NCI-H345 treated with DMSO at 0.1 percent for 48 hours (cell line): ENCODE measurements around the gene CRYL1.

Experiments
- DNase-seq: peaks from one replicate; lab custom pipeline; 2025; ENCODE audit not compliant: unreplicated experiment; lab: John Stamatoyannopoulos, UW

CRYL1 gene

DNA sequence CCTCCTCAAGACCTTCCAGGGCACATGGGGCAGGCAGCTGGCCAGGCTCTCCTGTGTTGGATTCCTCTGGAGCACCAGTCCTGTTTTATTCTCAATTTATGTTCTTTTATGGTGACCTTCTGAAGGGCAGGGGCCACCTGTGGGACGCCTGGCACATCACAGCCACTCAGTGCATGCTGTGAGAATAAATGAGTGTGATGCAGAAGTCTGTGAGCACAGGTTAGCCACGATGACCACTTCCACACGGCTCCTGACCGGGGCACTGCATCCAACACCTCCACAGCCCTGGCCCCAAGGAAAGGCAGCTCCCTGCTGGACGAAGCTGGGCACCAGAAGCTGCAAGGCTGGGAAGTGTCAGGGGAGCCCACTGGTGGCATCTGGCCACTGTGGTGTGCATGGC lies 122.8 kb downstream of the CRYL1 start:
- DNase-seq, result no peak

DNA sequence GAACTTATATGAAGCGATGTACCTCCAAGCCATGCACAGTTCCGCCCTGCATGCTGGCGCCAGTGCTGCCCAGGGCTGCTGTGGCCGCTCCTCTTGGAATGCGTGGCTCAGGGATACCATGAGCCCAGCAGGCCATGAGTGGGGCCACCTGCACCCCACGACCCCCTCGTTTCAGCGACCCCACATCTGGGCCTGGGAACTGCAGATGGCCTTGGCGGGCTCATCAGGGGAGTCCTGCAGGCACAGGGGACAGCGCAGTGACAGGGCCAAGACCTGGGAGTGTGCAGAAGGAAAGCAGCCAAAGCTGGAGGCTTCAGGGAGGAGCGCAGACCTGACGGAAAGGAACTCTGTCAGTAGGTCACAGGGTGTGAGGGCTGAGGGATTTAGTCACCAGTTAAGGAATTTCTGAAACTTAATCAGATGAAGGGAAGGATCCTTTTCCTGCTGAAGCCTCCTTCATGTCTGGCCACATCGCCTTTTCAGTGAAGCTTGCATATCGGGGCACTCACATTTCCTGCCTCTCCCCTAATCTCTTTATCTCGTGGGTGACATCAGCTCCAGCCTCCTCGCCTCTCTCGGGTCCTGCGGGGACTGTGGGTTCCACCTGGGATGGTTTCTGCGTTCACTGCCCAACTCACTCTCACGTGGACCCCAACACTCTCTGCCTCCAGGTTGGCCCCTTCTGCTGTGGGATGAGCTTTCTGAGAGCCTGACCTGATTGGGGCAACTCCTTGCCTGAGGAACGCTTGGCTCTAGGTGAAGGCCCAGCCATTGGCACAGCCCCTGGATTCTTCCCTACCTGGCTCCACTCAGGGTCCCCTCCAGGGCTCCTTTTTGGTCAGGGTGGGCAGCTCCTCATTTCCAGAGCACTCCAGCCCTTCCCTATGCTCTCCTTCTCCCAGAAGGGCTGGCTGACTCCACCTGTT lies 123.5 kb downstream of the CRYL1 start:
- DNase-seq, result no peak

DNA sequence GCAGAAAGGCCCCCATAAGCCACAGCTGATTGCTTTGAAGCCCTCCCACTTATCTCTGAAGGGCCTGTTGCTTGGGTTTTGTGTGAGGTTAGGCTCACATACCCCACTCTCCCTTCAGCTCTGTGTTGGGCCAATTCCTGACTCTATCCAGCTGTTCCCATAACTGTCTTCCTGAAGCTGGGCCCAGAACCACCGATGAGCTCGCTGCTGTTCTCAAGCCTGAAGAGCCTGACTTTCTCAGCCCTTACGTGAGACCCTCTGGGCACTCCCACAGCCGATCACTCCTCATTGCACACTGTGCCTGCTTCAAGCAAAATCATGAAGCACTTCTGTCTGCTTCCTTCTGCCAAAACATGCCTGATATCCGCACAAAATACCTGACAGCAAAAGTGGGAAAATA lies 124.1 kb downstream of the CRYL1 start:
- DNase-seq, result no peak

- DNase-seq, result no peak
Measured at GRCh38 chr13:20400774-20401173, 124.9 kb downstream of the CRYL1 start.

DNA sequence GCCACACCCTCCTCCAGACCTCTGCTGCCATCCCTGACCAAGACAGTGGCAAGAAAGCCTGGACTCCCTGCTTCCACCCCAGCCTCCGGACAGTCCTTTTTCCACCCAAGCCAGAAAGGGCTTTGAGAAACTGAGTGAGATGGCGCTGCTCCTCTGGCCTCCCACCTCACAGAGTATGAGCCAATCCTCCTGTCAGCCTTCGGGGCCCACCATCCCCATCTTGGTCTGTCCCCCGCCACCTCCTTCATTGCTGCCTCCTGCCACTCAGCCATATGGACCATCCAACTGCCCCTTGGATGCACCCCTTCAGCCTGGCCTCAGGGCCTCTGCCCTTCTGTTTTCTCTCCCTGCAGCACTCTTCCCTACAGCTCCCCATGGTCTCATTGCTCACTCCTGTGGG lies 125.7 kb downstream of the CRYL1 start:
- no peak for DNase-seq

DNA sequence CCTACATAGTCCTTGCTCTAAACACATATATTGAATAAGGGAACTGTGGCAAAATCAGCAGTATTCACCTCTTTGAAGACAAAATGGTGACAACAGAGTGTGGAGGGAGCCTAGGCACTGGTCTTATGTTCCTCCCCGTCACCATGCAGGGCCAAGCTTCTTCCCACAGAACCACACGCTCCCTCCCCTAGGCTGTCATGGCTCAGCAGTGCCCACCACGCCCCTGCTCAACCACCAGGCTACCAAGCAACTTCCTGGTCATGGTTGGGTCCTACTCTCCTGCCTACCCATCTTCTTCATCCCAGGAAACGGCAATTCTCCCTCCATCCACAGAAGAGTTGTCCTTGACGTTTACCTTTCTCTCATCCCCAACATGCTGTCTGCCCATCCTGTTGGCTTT lies 126.1 kb downstream of the CRYL1 start:
- DNase-seq, result no peak

GRCh38 chr13:20398459-20398858 lies 127.2 kb downstream of the CRYL1 start:
- DNase-seq, result no peak

- no peak for DNase-seq
Measured at GRCh38 chr13:20397896-20398295, 127.8 kb downstream of the CRYL1 start.

- no peak for DNase-seq
Measured at GRCh38 chr13:20395061-20395916, 130.4 kb downstream of the CRYL1 start.

DNA sequence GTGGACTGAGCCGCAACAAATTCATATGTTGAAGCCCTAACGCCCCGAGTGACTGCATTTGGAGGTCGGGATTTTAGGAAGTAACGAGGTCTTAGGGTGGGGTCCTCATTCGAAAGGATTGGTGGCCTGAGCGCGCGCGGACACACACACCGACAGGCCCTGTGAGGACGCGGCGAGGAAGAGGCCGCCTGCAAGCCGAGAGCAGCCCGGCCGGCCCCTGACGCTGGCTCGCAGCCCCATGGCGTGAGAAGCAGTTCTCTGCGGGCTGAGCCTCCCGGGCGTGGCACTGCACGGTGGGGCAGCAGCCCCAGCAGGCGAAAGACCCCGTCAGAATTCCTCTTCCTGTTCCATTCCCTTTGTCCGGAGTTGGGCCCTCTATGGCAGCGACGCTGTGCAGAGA lies 131.2 kb downstream of the CRYL1 start:
- DNase-seq, result no peak

- no peak for DNase-seq
Measured at GRCh38 chr13:20394169-20394501, 131.5 kb downstream of the CRYL1 start.

- DNase-seq, result no peak
Measured at GRCh38 chr13:20393273-20394168, 132.1 kb downstream of the CRYL1 start.

DNA sequence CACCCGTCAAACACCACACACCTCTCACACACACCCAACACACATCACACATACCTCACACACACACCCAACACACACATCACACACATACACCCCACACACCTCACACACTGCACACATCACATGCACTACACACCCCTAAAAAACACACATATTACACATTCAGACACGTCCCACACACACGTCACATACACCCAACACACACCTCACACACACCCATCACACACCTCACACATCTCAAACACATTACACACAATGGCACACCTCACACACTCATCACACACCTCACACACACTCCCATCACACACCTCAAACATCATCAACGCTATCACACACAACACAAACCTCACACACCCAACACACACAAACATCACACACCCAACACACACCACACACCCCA lies 133.1 kb downstream of the CRYL1 start:
- DNase-seq, result no peak

GRCh38 chr13:20391597-20392452 lies 133.8 kb downstream of the CRYL1 start:
- no peak for DNase-seq

GRCh38 chr13:20390526-20391175 lies 135.0 kb downstream of the CRYL1 start:
- no peak for DNase-seq

DNA sequence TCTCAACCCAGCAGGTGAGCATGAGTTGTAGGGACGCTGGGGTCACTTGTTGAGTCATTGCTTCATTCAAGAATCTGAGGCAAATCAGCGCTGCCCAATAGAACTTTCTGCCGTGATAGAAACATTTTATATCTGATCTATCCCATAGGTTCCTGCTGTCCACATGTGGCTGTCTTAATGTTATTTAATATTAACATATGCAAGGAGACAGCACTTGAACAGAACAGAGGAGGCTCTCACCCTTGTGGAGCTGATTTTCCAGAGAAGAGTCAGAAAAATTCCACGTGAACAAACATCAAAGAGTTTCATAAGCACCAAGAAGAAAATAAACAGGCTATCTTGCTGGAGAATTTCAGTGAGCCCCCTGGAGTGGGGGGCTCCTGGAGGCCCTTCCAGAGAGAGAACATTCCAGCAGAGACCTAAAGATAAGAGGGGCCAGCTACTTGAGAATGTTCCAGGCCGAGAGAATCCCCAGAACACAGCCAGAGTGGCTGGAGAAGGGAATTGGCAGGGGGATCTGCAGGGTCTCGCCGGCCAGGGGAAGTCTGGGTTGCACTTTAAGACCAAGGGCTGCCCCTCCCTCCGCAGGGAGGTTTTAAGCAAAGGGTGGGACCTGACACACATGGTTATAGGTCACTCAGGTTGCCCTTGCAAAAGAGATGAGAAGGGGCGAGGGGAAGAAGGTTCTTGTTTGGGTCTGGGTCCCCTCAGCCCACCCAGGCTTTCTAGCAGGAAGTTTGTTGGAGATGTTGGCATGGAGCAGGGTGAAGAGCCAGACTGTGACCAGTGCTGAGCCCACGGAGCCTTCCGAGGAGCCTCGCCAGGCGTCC lies 135.7 kb downstream of the CRYL1 start:
- no peak for DNase-seq

GRCh38 chr13:20388184-20388583 lies 137.5 kb downstream of the CRYL1 start:
- DNase-seq, result no peak

DNA sequence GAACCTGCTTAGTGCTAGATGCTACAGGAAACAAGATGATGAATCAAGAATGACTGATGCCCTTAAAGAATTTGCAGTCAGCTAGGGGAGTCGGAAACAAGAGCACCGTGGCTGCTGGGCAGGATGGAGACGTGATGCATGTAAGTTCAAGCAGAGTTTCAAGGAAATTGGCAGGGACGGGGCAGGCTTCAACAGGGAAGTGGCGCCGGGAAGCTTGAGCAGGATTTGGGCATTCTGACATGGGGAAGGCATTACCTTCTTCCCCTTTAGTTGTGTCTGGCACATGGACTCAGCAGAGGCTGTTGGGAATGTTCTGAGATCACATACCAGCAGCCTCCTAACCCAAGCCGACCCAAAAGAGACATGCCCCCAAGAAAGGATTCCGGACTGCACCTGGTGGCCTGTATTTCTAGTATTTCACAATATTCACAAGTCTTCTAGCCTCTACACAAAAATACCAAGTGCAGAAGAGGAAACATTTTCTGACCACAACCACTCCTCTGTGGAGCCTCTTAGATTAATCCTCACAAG lies 138.2 kb downstream of the CRYL1 start:
- no peak for DNase-seq

GRCh38 chr13:20387006-20387405 lies 138.7 kb downstream of the CRYL1 start:
- no peak for DNase-seq
